ENCODE measurements around the gene ZSCAN10.

GRCh38 chr16:3147757-3148104, 48.6 kb upstream of the ZSCAN10 start:
- TF ChIP-seq CTCF (conservative IDR thresholded peaks at IDR 0.05; ENCODE audit: low read depth, low read length) (no peak), EZH2 (IDR thresholded peaks at IDR 0.05; ENCODE audit: low read length, unreplicated experiment) (no peak), EZH2phosphoT487 (IDR thresholded peaks at IDR 0.05; ENCODE audit: borderline replicate concordance, low read length) (no peak)

All from PC-3 (cell line).